Germinal center (tissue), 1 donor: ENCODE data around the gene REL.

Experiments
- DNase-seq: peaks from one replicate; pipeline ENCODE4 v3.0.0; 2012; ENCODE audit warnings: mixed read lengths, low spot score

Gene REL

GRCh38 chr2:60966507-60967405 is 85.4 kb downstream of the REL start:
- DNase-seq: peak; percentile 31

- DNase-seq: peak; percentile 22
These were observed 91.7 kb downstream of the REL start for GRCh38 chr2:60972889-60973656.

- DNase-seq: no peak
These were observed 92.3 kb downstream of the REL start for GRCh38 chr2:60973705-60974104.

- DNase-seq: no peak
These were observed 93.3 kb downstream of the REL start for GRCh38 chr2:60974652-60975051.
